Fibroblast of pulmonary artery (primary cell): ENCODE measurements around the gene MRPL1.

Source experiments
- DNase-seq: peaks from one replicate; pipeline ENCODE4 v3.0.0-alpha.2; 2010; ENCODE audit warnings: low read depth
- H3K4me3 ChIP-seq: replicated peaks from 2 replicates; pipeline ENCODE4 v1.5.1; 2011; ENCODE audit warnings: low read depth, mild to moderate bottlenecking, control low read depth, low read length, moderate library complexity
- TF ChIP-seq, protein P1 (sequence below): IDR thresholded peaks from 2 replicates; pipeline ENCODE4 v1.5.1; 2011; ENCODE audit warnings: mild to moderate bottlenecking, control low read depth, low read length, inconsistent platforms; ENCODE audit errors: missing control alignments

MRPL1 gene

GRCh38 chr4:77833126-77833724 lies 29.4 kb upstream of the MRPL1 start:
- no peak for DNase-seq

DNA sequence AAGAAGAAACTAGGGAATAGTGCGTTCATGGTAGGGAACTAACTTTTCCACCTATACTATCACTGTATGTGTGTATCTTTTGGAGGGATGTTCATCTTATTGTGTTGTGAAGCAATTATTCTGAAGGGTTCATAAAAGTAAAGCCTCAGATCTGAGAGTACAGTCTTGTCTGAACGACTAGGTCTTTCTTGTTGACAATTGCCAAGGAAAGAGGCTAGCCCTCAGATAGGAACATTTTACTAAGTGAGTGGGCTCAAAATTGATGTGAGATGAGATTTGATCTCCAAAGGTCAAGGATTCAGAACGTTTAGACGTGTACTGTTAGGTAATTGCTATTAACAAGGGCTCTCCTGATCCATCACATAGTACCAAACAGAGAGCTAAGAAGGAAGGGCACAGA lies 28.2 kb upstream of the MRPL1 start:
- TF ChIP-seq, protein P1, sequence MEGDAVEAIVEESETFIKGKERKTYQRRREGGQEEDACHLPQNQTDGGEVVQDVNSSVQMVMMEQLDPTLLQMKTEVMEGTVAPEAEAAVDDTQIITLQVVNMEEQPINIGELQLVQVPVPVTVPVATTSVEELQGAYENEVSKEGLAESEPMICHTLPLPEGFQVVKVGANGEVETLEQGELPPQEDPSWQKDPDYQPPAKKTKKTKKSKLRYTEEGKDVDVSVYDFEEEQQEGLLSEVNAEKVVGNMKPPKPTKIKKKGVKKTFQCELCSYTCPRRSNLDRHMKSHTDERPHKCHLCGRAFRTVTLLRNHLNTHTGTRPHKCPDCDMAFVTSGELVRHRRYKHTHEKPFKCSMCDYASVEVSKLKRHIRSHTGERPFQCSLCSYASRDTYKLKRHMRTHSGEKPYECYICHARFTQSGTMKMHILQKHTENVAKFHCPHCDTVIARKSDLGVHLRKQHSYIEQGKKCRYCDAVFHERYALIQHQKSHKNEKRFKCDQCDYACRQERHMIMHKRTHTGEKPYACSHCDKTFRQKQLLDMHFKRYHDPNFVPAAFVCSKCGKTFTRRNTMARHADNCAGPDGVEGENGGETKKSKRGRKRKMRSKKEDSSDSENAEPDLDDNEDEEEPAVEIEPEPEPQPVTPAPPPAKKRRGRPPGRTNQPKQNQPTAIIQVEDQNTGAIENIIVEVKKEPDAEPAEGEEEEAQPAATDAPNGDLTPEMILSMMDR = no peak
- H3K4me3 ChIP-seq = no peak overlapping the region
- DNase-seq = no peak

More at GRCh38 chr4:77833126-77833724, 29.4 kb upstream of the MRPL1 start:
- TF ChIP-seq, protein P1 = no peak
- H3K4me3 ChIP-seq = no peak overlapping the region

DNA sequence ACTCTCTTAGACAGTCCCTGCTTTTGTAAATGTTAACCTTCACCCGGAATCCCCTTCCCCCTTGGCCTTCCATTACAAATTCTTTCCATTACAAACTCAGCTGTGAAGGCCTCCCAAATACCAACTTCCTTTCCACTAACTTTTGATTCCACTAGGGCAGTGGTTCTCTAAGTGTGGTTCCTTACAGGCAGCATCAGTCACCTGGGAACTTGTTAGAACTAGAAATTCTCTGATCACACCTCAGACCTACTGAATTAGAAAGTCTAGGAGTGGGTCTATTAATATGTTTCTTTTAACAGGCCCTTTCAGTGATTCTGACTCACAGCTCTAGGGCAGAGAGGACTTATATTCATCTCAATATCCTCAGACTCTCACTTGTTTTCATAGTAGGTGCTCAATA lies 19.0 kb upstream of the MRPL1 start:
- no peak for DNase-seq
- TF ChIP-seq, protein P1 = no peak
- H3K4me3 ChIP-seq = no peak overlapping the region

GRCh38 chr4:77844363-77844762 lies 18.3 kb upstream of the MRPL1 start:
- DNase-seq = no peak
- TF ChIP-seq, protein P1 = no peak
- H3K4me3 ChIP-seq = no peak overlapping the region

DNA sequence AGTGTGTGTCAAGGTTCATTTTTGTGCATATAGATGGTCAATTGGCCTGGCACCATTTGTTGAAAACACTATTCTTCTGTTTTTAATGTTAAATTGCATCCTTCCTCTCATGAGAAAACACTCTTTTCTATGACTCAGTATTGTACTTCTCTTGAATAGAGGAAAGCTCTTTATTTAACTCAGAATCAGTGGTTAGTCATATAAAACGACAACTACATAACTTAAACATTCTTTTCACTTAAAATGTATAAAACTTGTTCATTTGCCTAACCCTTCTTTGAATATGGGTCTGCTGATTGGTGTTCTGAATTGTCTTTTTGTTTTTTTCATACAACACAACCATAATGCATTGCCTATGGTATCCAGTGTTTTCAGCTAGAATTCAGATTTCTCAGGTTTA lies 17.2 kb upstream of the MRPL1 start:
- TF ChIP-seq, protein P1 = no peak
- H3K4me3 ChIP-seq = no peak overlapping the region
- no peak for DNase-seq

DNA sequence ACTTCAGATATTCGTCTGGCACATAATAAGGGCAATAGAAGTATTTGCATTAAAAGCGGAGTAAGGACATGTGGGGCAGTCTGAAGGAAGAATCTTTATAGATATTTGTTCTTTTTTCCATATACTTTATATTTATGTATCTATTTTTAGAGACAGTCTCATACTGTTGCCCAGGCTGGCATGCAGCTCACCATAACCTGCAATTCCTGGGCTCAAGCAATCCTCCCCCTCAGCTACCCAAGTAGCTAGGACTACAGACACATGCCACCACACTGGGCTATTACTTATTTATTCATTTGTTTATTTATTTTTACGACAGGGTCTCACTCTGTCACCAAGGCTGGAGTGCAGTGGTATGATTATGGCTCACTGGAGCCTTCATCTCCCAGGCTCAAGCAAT lies 16.7 kb upstream of the MRPL1 start:
- no peak overlapping the region for H3K4me3 ChIP-seq
- TF ChIP-seq, protein P1 = no peak
- no peak for DNase-seq

GRCh38 chr4:77848508-77848907 lies 14.1 kb upstream of the MRPL1 start:
- DNase-seq = no peak
- TF ChIP-seq, protein P1 = no peak
- H3K4me3 ChIP-seq = no peak overlapping the region
